Stimulated activated CD4-positive, alpha-beta T cell treated with anti-CD3 and anti-CD28 coated beads, Interleukin-12 subunit alpha, Interleukin-12 subunit beta, amount 100 ng/mL, for 24 hours (primary cell): ENCODE results near the gene PEPD.

ENCODE experiments used
- DNase-seq, 2 experiments: peaks; one replicate each; pipeline ENCODE4 v3.0.0-alpha.2; 2020; ENCODE audit warnings: low read depth in 2 of 2

PEPD gene

DNA sequence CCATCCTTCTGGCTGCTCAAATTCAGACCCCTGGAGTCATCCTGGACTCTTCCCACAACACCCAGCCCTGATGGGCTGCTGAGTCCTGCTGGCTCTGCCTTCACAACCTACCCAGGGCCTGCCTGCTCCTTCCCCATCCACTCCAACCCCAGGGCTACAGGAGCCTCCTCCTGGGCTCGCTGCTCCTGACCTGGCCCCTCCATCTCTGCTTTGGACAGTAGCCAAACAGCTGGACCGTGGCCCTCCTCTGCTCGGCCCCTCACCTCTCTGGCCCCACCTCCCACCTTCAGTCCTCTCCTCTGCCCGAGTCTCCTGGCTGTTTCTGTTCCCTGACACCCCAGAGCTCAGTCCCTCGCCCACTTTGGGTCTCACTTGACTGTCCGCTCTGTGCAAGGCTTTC, 81.3 kb downstream of the PEPD start:
- DNase-seq, result no peak

DNA sequence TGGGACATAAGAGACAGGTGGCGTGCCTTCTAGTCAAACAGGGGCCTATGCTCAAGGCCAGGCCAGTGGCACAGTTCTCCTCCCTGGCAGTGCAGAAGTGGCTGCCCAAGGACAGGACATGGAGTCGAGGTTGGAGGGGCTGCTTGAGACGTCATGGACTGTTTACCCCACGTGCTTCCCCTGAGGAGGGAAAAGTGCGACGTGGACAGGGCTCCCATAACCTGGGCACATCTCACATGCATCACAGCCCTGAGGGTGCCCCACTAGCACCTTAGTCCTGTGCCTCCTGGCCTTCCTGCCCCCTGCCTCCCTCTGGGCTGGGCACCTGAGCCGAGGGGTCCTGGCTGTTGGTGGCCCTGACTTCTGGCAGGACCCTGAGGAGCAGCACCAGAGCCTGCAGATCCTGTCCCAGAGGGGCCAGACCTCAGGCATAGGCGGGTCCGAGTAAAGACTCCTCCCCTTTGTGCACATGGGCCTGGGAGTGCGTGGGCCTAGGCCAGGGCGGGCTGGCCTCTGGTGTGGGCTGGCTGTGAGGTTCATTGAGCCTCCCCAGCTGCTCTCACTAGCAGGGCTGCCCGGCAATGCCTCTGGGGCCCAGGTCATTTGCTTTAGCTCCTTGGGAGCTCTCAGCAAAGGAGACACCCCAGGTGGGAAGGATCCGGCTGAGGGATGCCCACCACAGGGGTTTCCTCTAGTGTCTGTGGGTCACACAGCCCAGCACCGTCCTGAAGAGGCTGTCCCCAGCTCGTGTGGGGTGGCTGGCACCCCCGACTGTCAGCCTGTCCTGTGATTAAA, 82.4 kb downstream of the PEPD start:
- no peak for DNase-seq

DNA sequence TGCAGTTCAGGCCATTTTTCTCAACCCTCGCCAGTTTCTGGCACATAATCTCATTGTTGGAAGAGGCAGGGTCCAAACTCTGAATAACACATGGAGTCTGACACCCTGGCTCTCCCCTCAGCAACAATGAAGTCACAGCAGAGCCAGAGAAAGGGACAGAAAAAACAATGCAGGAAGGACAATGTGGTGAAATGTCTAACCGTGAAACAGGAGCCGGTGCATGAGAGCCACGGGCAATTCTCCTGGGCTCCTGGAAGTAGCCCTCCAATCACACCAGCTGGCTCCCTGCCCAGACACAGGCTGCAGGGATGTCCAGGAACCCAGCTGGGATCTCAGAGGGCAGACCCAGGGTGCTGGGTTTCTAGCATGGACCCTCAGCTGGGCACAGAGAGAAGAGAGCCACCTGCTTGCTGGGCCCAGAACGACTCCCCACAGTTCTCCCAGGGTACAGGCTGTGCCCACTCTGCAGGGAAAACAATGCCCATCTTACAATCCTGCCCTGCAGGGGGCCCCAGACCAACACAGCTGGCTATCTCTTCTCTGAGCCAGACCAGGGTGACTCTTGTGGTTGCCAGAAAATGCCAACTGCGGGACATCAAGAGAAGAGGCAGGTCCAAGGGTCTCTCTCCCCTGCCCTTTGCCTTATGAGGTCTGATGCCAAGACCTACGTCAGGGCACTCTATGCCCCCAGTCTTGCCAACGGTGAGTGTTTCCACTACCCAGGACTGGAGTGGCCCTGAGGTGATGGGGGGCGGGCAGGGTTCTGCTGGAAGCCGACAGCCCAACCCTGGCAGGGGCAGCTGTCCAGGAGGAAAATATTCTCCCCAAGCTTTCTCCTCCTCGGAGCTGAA, 83.5 kb downstream of the PEPD start:
- DNase-seq, result no peak

DNA sequence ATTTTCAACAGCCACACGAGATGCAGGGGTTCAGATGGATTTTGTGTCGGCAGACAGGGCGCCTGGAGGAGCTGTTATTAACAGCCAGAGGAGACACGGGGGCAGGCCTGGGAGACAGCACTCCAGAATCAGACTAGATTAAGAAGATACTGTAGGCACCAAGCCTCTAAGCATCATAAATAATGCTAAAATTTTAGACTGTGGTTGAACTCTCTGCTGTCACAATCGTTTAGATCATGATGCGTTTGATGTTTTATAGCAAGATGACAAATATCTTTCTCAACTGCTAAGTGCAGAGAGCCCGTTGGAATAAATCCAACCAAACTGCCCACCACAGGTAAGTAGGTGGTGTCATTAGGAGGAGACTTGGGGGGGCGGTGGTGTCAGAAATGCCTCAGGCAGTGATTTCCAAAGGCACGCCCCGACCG, 84.2 kb downstream of the PEPD start:
- DNase-seq, result no peak

DNA sequence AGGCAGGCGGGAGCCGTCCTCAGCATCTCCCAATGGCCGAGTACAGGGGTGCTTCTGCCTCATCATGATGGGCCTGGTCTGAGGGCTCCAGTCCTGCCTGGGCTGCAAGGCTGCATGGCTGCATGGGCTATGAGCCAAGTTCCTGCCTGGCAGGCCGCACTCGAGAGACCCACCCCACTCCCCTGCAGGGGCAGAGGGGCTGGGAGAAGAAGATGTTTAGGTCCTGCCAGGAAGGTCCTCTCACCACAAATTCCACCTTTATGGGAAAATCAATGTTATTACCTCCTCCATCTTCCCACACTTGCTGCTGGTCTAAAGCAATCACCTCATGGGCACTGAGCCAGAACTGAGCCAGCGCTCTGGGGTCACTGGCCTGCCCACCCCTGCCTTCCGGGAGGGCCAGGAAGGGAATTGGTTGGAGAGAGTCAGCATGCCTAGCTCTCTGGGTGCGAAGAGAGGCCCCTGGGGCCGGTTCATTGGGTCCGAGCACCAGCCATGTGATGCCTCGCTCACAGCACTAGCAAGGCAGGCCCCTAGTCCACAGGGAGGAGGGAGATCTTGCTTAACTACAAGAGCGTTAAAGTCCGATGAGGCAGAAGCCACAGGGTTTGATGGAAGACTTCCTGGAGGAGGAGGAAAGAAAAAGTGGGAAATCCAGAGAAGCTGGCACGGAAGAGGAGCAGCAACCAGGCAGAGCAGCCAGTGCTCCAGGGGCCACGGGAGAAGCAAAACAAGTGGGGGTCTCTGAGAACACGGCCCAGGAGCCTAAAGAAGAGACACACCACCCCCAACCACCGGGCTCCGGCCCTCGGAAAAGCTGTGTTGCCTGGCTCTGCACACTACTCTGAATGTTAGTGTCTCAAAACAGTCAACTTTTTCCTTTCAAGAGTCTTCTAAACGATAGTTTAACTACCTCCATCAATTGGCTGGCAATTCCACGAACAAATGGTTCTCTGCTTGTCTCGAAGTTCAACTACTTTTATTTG, 84.9 kb downstream of the PEPD start:
- DNase-seq, result no peak

DNA sequence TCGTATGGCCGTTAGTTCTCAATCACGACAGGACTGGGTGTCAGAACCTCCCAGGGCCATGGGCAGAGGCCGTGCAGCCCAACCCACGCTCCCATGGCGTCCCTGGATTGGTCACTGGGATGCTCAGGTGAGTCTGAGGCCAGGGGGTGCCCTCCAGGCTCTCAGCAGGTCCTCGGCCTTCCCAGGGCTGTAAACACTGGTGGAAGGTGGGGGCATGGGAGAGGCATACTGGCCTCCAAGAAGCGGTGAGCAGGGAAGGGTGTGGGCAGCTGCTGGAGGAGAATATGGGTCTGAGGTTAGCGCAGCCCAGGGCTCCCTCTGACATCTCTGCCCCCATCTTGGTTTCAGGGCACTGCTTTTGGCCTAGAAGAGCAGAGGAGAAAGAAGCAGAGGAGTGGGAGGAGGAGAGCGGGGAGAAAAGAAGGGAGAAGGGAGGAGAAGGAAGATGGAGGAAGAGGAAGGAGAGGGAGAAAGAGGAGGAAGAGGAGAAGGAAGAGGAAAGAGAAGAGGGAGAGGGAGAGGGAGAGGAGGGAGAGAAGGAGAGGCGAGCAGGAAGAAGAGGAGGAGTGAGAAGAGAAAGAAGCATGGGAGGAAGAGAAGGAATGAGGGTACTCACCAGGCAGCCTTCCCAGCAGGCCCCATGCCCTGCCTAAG, 85.8 kb downstream of the PEPD start:
- DNase-seq, result no peak

DNA sequence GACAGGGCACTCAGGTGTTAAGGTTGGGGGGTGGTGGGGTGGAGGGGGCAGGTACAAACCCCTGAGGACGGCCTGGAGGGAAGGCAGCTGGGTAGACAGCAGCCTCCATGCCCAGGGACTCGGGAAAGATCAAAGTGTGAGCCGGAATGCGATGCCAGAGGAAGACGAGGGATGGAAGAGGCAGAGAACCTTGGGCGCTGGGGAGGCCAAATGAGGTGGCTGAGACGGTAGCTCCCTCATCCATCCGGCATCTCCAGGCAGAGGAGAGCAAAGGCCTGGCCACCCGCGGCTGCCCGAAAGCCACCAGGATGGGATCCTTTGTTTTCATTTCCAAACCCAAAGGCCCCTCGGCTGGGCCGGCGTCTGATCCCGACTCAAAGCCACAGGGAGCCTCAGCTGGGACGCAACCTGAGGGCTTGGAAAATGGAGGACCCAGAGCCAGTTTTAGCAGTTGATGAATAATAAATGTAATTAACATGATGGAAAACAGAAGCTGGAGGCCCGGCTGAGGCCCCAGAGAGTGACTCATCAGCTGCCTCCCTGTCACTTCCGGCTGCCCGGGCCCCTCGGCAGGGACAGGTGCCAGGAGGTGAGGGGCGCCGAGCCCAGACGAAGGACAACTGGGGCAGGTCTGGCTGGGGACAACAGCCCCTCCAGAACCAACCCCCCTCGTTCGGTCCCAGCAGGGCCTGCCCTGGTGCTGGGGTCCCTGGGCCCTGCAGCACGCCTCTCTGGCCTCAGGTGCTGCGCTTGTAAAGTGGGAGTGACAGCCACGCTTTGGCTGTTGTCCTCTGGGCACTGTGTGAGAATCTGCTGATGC, 86.5 kb downstream of the PEPD start:
- no peak for DNase-seq

DNA sequence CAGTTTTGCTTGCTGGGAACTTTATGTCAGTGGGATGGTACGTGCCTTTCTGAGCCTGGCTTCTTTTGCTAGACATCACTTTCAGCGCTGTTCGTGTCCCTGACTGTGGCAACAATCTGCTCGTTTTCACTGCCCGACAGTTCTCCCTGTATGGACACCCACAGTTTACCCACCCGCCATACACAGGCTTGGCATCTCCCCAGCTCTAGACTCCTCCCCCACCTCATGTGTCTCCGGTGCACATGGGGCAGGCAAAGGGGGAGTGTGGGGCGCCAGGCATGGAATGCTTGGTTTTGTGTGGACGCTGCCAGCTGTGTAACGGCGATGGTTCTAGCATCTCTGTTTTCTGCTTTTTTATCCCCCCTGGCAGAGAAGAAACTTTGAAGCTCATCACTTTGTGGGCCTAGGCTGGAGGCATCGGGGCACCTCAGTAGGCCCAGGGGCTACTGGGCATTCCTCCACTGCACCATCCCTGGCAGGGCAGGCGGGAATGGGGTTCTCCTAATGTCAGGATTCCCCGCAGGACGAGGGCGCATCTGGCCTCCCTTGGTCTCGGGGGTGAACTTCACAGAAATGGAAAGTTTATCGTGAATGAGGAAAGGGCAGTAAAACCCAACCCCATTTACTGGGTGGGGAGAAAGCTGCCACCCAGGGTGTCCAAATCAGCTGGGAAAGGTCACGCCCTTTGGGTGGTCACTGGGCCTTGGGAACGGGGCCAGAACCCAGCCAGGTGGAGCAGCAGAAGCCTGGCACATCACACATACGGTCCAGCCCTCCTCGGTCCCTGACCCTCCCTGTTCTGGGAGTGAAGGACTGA, 87.3 kb downstream of the PEPD start:
- DNase-seq, result no peak

DNA sequence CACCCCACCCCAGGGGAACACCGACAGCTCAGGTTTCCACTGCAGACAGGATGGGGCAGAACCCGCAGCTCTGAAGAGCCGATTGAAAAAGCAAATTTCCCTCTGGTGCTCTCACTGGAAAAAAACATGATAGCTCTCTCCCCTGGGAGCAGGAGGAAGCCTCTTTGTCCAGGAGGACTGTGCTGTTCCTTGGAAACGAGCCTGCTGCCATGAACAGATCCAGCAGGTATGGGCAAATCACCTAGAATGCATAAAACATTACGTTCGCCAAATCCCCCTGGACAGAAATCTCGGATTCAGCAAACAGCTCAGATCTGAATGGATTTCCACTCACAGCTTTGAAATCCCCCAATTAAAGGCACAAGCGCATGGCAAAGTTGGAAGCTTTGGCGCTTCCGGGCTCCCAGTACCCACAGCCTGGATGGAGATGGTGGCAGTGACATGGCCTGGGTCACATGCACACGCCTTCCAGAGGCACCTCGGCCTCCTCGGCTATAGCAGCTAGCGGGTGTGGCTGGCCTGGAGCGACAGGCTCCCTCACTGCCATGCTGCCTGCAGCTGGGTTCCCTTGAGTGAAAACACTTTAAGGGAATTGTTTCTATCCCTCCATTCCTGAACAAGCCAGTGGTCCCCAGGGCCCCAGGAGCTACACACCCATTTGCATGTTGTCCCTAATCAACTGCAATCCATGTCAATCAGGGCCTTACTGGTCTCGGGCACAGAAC, 89.0 kb downstream of the PEPD start:
- DNase-seq, result no peak

DNA sequence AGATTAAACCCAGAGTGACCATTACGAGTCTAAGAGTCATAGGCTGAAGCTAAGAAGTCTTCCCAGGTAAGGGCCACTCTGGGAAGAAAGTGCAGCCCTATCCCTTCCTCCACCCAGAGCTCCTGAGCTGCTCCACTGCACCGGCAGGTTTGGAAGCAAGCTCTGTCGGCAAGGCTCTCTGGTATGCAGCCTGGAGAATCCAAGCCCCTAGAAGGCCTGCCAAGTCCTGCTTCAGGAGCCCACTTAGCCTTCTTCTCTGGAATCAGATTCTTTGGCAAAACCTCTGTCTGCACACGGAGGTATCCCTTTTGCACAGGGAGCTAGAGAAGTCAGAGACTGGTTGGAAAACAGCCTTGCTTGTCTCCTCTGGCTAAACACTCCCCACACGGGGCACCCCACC, 89.6 kb downstream of the PEPD start:
- DNase-seq, result no peak

DNA sequence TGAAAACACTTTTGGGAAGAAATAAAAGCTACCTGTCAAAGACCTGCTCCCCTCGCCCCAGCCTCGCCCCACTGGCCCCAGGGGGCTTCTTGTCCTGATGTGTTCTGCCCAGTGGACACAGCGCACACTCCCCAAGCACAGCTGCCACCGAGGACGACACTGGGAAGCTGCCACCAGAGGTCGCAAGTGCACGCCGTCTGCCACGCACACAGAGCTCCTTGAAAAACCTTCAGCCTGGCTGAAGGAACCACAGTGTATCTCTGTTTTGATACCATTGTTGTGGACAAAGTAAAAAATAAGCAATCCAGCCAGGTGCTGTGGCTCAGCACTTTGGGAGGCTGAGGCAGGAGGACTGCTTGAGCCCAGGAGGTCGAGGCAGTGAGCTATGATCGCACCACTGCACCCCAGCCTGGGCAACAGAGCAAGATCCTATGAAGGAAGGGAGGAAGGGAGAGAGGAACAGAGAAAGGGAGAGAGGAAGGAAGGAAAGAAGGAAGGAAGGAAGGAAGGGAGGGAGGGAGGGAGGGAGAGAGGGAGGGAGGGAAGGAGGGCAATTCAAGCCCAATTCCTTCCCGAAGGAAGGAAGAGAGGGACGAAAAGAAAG, 90.8 kb downstream of the PEPD start:
- DNase-seq, result peak; percentile 24 to 57

DNA sequence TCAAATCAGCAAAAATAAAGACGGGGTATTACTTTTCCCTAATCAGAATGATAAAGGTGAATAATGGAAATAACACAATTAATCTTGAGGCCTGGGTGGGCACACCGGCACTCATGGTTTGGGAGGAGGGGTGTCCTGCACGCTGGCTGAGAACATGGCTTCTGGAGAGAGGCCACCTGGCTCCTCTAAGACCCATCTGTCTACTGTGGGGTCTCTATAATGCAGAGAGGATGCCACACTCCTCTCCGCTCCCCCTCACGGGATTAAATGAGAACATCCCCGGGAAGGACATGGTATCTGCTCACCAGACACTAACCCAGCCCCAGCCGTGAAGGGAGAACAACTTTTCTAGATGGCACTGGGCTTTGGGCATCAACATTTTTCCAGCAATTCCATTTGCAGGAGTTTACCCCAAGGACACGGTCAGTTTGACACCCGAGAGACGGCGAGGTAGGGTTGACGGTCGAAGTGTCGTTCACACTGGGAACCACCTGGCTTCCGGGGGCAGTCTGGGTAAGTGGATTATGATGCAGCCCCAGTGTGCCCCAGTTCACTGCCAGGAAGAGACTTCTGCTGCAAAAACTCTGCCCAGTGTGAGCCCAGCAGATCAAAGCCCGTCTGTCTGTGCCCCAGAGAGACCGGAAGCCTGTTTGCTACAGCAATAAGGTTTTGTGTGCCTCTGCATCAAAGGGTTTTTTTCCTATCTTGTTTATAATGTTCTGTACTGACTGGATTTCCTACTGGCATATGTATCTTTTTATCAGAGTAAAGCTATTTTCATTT, 91.5 kb downstream of the PEPD start:
- no peak for DNase-seq

DNA sequence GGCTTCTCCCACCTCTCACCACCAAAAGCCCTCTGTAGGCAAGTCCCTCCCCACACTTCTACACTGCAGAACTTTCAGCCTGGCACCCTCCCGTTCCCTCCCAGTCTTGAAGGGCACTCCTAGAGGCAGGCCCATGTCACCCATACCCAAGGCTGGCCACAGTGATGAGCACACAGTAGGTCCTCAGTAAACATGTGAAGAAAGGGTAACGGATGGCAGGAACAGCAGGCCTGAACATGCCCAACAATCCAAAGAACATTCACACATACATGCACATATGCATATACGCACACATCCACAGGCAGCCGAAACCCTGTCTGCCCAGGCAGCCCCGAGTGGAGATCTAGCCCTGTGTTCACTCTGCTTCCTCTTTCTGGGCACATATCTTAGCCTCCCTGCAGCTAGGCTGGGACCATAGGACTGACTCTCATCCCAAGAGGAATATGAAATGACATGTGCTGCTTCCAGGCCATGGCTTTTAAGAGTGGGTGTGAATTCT, 92.9 kb downstream of the PEPD start:
- DNase-seq, result no peak

DNA sequence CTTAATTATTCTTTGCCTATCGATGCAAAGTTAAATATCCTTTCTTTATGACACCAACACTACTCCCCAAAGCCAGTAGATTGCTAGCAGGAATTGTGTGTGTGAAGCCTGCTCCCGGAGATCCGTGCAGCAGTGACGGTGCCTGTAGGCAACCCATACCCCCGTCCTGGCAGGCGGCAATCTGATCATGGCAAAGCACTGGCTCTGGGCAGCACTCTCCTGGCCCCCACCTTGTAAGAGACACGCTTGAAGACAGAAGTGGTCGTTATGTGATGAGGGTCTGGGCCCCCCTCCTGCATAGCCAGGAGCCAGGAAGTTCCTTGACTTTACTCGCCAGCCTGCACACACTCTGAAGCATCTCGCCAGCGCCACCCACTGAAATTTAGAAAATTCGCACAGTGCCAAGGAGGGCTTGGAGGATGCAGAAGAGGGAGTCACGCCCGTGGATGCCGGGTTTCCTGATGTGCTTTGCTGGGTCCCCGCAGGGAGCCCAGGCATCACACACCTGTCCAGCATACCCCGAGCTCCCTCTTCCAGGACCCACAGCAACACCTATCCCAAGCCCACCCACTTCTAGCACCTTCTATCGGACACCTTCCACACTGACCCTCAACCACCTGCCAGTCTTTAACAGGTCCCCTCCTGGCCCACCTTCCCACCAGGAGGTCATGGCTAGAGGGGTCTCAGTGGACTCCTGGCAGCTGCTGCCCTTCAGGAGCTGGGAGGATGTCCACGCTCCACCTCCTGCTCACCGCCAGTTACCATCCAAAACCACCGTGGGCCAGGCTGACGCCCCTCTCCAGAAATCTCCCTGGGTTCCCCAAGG, 93.6 kb downstream of the PEPD start:
- DNase-seq, result no peak

DNA sequence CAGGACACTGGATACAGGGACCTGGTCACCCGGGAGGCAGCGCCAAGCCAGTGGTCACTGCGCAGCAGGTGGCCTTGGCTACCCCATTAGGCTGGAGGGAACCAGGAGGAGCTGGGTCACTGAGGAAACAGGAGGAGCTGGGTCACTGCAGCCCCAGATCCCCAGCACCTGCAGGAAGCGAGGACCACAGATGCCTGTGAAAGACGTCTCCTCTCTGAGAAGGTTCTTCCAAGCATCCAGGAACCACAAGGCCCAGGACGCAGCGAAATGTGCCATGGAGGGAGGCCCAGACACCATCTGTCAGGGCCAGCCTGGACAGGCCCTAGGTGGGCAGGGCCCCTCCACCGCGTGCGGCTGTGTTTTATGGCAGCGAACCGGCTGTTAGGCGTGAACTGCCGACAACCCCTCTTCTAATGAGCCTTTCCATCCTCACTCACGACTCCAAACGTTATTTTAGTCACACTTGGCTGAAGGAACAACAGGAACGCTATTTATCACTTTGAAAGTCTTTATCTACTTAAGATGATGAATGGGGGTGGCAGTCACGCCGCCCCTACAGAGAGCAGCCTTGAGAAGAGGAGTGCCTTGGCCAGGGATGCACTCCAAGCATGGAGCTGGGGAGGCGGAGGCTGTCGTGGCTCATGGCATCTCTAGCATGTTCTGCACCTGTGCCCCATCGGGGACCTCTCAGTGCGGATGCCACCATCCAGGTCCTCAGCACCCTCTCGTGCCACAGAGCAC, 94.8 kb downstream of the PEPD start:
- DNase-seq, result no peak

DNA sequence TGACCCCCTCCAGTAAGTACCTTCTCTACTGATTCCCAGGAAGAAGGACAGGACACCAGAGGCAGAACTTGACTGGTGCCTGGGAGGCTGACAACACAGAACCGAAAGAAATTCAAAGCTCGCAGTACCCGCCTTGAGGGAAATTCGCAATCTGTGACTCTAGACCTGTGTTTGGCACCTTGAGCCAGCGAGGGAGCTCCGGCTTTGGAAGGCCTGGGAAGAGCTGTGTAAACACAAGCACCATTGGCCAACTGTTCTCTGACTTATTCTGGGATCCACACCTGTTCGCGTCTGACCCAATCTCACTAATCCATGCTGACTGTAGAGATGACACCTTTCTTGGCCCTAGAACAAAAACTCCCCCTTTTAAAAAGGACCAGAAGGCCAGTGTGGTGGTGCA, 97.4 kb downstream of the PEPD start:
- no peak for DNase-seq
